Endothelial cell of umbilical vein (primary cell): ENCODE results near the gene ANP32E. TPM values are rescaled to one million over a fixed set of nuclear protein-coding genes. Genes with fewer than 3 reads are reported as not detected.

Experiments used
- BruUV-seq: library from RNA; stranded (reverse); fragments of 400-500 nt; replicated peaks from 2 replicates; lab custom pipeline; 2021; lab: Mats Ljungman, UMichigan
- CTCF ChIA-PET: fragments of 300-600, 350-600 bp; sonication (Branson Sonifier 250); formaldehyde crosslinking; loops from one replicate; lab custom pipeline; 2021; ENCODE audit warnings: antibody characterized with exemption, inconsistent platforms; lab: Charles Lee
- POLR2A ChIA-PET: fragments of 300-600, 350-600 bp; sonication (Branson Sonifier 250); formaldehyde crosslinking; loops from one replicate; lab custom pipeline; 2021; ENCODE audit warnings: antibody characterized with exemption, inconsistent platforms; lab: Charles Lee
- DNase-seq: peaks from one replicate; pipeline ENCODE4 v3.0.0-alpha.2; 2011; ENCODE audit warnings: low read depth, low spot score
- FAIRE-seq: peaks from 2 replicates; lab custom pipeline; 2011; peaks lifted over from hg19 to GRCh38; lab: Jason Lieb, UNC
- H2AFZ ChIP-seq: 2 replicates; pipeline ENCODE4 v1.6.0; 2012; ENCODE audit warnings: low read depth, low read length, control low read depth, inconsistent platforms
- H3K27ac ChIP-seq: 2 replicates; pipeline ENCODE4 v1.5.1; 2011; ENCODE audit warnings: low read depth, mild to moderate bottlenecking, control low read depth, low read length, moderate library complexity; ENCODE audit not compliant: insufficient read depth
- H3K27me3 ChIP-seq, 2 experiments: 2 replicates each; pipeline versions ENCODE4 v1.6.0 to v1.6.1; 2011; ENCODE audit warnings: low read length in 2 of 2, mixed read lengths in 1 of 2; ENCODE audit not compliant: control insufficient read depth in 2 of 2, insufficient read depth in 2 of 2
- H3K36me3 ChIP-seq, 2 experiments: 2 replicates in 1 of 2; 3 replicates in 1 of 2; pipeline ENCODE4 v1.5.1; 2011; ENCODE audit warnings: low read length in 2 of 2, mild to moderate bottlenecking in 1 of 2, moderate library complexity in 1 of 2; ENCODE audit not compliant: control insufficient read depth in 2 of 2, insufficient read depth in 2 of 2; ENCODE audit errors: extremely low read depth in 1 of 2
- H3K4me1 ChIP-seq: 3 replicates; pipeline ENCODE4 v1.5.1; 2011; ENCODE audit warnings: mild to moderate bottlenecking, low read length; ENCODE audit not compliant: control insufficient read depth, insufficient read depth; ENCODE audit errors: extremely low read depth
- H3K4me2 ChIP-seq: 2 replicates; pipeline ENCODE4 v1.6.1; 2011; ENCODE audit warnings: low read length, control low read depth, mixed read lengths; ENCODE audit not compliant: insufficient read depth
- H3K4me3 ChIP-seq, 3 experiments: fragments of 200-600 bp in 1 of 3; sonication (generic), shearing (Covaris generic) in 1 of 3; replicated peaks in 1 of 3; 2 replicates each; pipeline ENCODE4 v1.5.1; 2011 to 2016; ENCODE audit warnings: control low read depth in 3 of 3, low read length in 3 of 3, mild to moderate bottlenecking in 2 of 3, inconsistent platforms in 1 of 3, low read depth in 1 of 3, moderate library complexity in 1 of 3; ENCODE audit not compliant: insufficient read depth in 1 of 3
- H3K79me2 ChIP-seq: 2 replicates; pipeline ENCODE4 v1.6.0; 2012; ENCODE audit warnings: low read length, inconsistent platforms; ENCODE audit not compliant: control insufficient read depth, insufficient read depth
- H3K9ac ChIP-seq: replicated peaks from 2 replicates; pipeline ENCODE3; 2011; ENCODE audit warnings: low read length, control low read depth; ENCODE audit not compliant: insufficient read depth; ENCODE audit errors: extremely low read depth
- H3K9me1 ChIP-seq: replicated peaks from 3 replicates; pipeline ENCODE4 v1.6.0; 2011; ENCODE audit warnings: mild to moderate bottlenecking, low read length; ENCODE audit not compliant: control insufficient read depth, insufficient read depth; ENCODE audit errors: extremely low read depth
- H3K9me3 ChIP-seq: replicated peaks from 2 replicates; pipeline ENCODE4 v1.5.1; 2012; ENCODE audit warnings: low read length, inconsistent platforms; ENCODE audit not compliant: control insufficient read depth, insufficient read depth
- H4K20me1 ChIP-seq: replicated peaks from 2 replicates; pipeline ENCODE3; 2011; ENCODE audit warnings: mild to moderate bottlenecking, low read length; ENCODE audit not compliant: control insufficient read depth, insufficient read depth; ENCODE audit errors: extremely low read depth
- EZH2 ChIP-seq: IDR thresholded peaks from 2 replicates; pipeline ENCODE4 v1.6.1; 2012; ENCODE audit warnings: borderline replicate concordance, low read depth, mild to moderate bottlenecking, moderate library complexity, low read length, inconsistent platforms; ENCODE audit not compliant: severe bottlenecking
- FOS ChIP-seq: IDR thresholded peaks from 2 replicates; pipeline ENCODE4 v1.6.1; 2011; ENCODE audit warnings: mild to moderate bottlenecking, low read length, moderate library complexity, borderline replicate concordance; ENCODE audit not compliant: insufficient read depth
- GATA2 ChIP-seq: IDR thresholded peaks from 2 replicates; pipeline ENCODE4 v1.7.0; 2011; ENCODE audit warnings: low read depth, mild to moderate bottlenecking, moderate library complexity, mixed read lengths, low read length; ENCODE audit not compliant: insufficient read length, insufficient read depth
- JUN ChIP-seq: IDR thresholded peaks from 2 replicates; pipeline ENCODE4 v1.6.1; 2011; ENCODE audit warnings: borderline replicate concordance, low read depth; ENCODE audit not compliant: insufficient read length, insufficient read depth
- MYC ChIP-seq: IDR thresholded peaks from one replicate; pipeline ENCODE4 v1.6.1; 2011; ENCODE audit warnings: mild to moderate bottlenecking, low read depth, low read length
- POLR2A ChIP-seq: IDR thresholded peaks from 2 replicates; pipeline ENCODE4 v1.6.1; 2012; ENCODE audit warnings: low read depth, mild to moderate bottlenecking, control low read depth, low read length
- POLR2AphosphoS5 ChIP-seq: IDR thresholded peaks from 2 replicates; pipeline ENCODE4 v1.6.1; 2012; ENCODE audit warnings: low read depth, mild to moderate bottlenecking, control low read depth, low read length, moderate library complexity; ENCODE audit not compliant: insufficient read depth
- dilution Hi-C: fragments of 300-500 bp; cut with MboI; formaldehyde crosslinking; loops from one replicate; pipeline ENCODE4 v1.15.0; 2019; ENCODE audit warnings: low sequenced_read_pairs; ENCODE audit not compliant: extremely low pct_ligation_motif_present
- intact Hi-C: fragments of 100-400 bp; cut with micrococcal nuclease; formaldehyde crosslinking; loops from one replicate; pipeline ENCODE4 v1.10.0; 2022
- polyA plus RNA-seq, 4 experiments: library from polyadenylated mRNA; depleted of rRNA in 3 of 4; stranded (reverse) in 3 of 4; unstranded in 1 of 4; fragments of >200 nt; gene quantifications; 2 replicates each; pipeline versions ENCODE4 v1.2.1 to v1.2.3, GENCODE V29; 2011 to 2012; ENCODE audit warnings: missing spikeins in 1 of 4
- total RNA-seq: library from RNA; stranded (reverse); gene quantifications from 2 replicates; pipeline ENCODE4 v1.2.3, GENCODE V29; 2021
- TF ChIP-seq, protein P1 (sequence below): IDR thresholded peaks from 2 replicates; pipeline ENCODE4 v1.6.1; 2011; ENCODE audit not compliant: insufficient read depth, insufficient read length
- TF ChIP-seq, protein P2 (sequence below), 2 donors: IDR thresholded peaks; 1 replicate in 1 of 2; 2 replicates in 1 of 2; pipeline ENCODE4 v1.5.1; 2011; ENCODE audit warnings: low read length in 2 of 2, mild to moderate bottlenecking in 2 of 2, moderate library complexity in 2 of 2, control low read depth in 1 of 2, inconsistent platforms in 1 of 2, low read depth in 1 of 2; ENCODE audit not compliant: insufficient read depth in 1 of 2; ENCODE audit errors: extremely low read depth in 1 of 2

ANP32E gene
- total and polyA plus RNA-seq, 2 donors (not counting 3 experiments of a cell fraction or from before 2014, with no cell fraction given): 6.8 to 53.4 TPM

DNA sequence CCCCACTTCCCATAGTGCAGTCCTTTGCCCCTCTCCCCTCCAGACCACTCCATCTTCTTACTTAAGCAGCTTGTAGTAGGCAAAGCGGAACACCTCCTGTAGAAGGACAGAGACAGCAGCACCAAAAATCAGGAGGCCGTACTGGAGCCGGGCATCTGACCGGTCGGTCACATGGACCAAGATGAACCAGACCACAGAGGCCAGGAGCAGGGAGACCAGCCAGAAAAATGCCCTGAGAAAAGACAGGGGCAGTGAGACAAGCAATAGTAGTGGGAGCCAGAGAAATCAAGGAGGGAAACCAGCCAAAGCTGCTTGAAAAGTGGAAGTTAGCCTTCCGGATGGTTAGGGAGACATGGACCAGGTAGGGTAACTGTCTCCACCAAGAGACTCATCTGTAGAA is 32.0 kb upstream of the ANP32E start:
- H3K79me2 ChIP-seq: peaks cover 19% of the 10 kb centered on the region
- H3K27me3 ChIP-seq: no peaks in the 10 kb centered on the region
- peak overlapping the region; percentile 51 to 84 (median 77) for H3K4me3 ChIP-seq
- dilution Hi-C loops (no loop called here), intact Hi-C loops (no loop called here)
- DNase-seq: no peak
- peak overlapping the region; percentile 84 for H3K4me2 ChIP-seq
- peak overlapping the region; percentile 89 for H3K27ac ChIP-seq
- no peak for TF ChIP-seq EZH2
- TF ChIP-seq POLR2A: no peak
- TF ChIP-seq, protein P1, sequence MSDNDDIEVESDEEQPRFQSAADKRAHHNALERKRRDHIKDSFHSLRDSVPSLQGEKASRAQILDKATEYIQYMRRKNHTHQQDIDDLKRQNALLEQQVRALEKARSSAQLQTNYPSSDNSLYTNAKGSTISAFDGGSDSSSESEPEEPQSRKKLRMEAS: no peak
- TF ChIP-seq FOS: no peak
- no peak for TF ChIP-seq JUN
- H2AFZ ChIP-seq: no peak overlapping the region
- CTCF ChIA-PET: interaction anchor here (3.7 to 16.3 kb wide), 2 partner anchors 11 to 14 kb away, joined by 23 to 466 read pairs; partner anchors contain the start of genes CA14 and CIART
- no peaks in the 10 kb centered on the region for H3K9me3 ChIP-seq
- H3K9ac ChIP-seq: peak overlapping the region; percentile 80
- POLR2A ChIA-PET: interaction anchor here (0.5 kb wide), 1 partner anchor 24 kb away, joined by 3 read pairs; no protein-coding TSS in a partner anchor
- peaks cover 30% of the 10 kb centered on the region for H3K4me1 ChIP-seq
- BruUV-seq: no TSS peak
- H4K20me1 ChIP-seq: no peaks in the 10 kb centered on the region
- peak; percentile 24 for FAIRE-seq
- peaks cover 3 to 19% of the 10 kb centered on the region in 2 experiments for H3K36me3 ChIP-seq
- no peaks in the 10 kb centered on the region for H3K9me1 ChIP-seq

DNA sequence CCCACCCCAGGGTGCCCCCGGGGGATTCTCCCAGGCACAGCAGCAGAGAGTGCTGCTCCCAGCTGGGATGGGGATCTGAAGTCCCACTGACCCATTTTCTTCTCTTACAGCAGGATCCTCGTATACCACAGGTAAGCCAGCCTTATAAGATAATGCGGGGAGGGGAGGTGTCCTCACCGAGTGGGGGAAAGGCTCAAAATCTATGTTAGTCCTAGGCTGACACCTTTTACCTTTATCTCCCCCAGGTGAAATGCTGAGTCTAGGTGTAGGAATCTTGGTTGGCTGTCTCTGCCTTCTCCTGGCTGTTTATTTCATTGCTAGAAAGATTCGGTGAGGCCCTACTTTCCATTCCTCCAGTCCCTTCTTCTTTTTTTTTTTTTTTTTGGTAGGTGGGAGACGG is 27.6 kb upstream of the ANP32E start:
- intact Hi-C loops: no loop called here
- no peak overlapping the region for H3K9ac ChIP-seq
- TF ChIP-seq MYC (no peak), GATA2 (no peak), JUN (no peak), POLR2AphosphoS5 (no peak), POLR2A (no peak), FOS (no peak), EZH2 (no peak)
- TF ChIP-seq, protein P2, sequence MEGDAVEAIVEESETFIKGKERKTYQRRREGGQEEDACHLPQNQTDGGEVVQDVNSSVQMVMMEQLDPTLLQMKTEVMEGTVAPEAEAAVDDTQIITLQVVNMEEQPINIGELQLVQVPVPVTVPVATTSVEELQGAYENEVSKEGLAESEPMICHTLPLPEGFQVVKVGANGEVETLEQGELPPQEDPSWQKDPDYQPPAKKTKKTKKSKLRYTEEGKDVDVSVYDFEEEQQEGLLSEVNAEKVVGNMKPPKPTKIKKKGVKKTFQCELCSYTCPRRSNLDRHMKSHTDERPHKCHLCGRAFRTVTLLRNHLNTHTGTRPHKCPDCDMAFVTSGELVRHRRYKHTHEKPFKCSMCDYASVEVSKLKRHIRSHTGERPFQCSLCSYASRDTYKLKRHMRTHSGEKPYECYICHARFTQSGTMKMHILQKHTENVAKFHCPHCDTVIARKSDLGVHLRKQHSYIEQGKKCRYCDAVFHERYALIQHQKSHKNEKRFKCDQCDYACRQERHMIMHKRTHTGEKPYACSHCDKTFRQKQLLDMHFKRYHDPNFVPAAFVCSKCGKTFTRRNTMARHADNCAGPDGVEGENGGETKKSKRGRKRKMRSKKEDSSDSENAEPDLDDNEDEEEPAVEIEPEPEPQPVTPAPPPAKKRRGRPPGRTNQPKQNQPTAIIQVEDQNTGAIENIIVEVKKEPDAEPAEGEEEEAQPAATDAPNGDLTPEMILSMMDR (IDR thresholded peaks at IDR 0.05; ENCODE audit: extremely low read depth in 1 of 2, insufficient read depth in 1 of 2, low read depth in 1 of 2, low read length in 2 of 2): no peak
- TF ChIP-seq, protein P1: no peak
- peaks cover 12% of the 10 kb centered on the region for H3K4me1 ChIP-seq
- H4K20me1 ChIP-seq: no peaks in the 10 kb centered on the region
- no peak overlapping the region for H2AFZ ChIP-seq
- BruUV-seq: no TSS peak
- no peak overlapping the region for H3K27ac ChIP-seq
- H3K36me3 ChIP-seq: peaks cover 3 to 19% of the 10 kb centered on the region in 2 experiments
- H3K4me3 ChIP-seq: no peak overlapping the region
- H3K9me1 ChIP-seq: no peaks in the 10 kb centered on the region
- H3K79me2 ChIP-seq: peaks cover 18% of the 10 kb centered on the region
- DNase-seq (no peak), FAIRE-seq (peak; percentile 18)
- no peaks in the 10 kb centered on the region for H3K9me3 ChIP-seq
- POLR2A ChIA-PET: no interaction called here
- dilution Hi-C loops: no loop called here
- no peak overlapping the region for H3K4me2 ChIP-seq
- peaks cover 10 to 13% of the 10 kb centered on the region in 2 experiments for H3K27me3 ChIP-seq
- CTCF ChIA-PET: interaction anchor here (1.3 to 13.2 kb wide), 2 partner anchors 12 to 18 kb away, joined by 3 to 466 read pairs; partner anchors contain the start of genes APH1A, C1orf54 and CIART
